Measurements from ENCODE around the gene HIBADH.
A peak's percentile ranks its signal among the peaks of the same experiment; 100 is the strongest.

HIBADH gene

DNA sequence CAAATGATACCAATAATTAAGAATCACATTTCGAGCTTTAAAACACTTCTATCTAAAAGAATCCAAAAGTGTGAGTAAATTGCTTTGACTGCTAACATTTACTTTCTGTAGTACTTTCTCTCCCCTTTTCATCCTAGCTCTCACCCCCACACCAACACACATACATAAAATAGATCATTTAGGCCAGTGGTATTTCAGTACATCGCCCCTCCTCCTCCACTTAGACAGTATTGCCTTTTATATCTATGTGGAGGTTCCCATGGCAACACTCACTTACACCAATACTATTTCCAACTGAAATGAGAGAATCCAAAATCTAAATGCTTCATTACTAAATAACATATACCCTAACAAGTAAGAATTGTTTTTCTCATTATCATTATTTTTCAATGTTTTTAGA lies 58.9 kb downstream of the HIBADH start:
- H3K4me2 ChIP-seq (ENCODE audit: low read depth, low read length, poor library complexity, severe bottlenecking) = no peak overlapping the region
- H4K20me1 ChIP-seq (ENCODE audit: insufficient read depth, low read length, poor library complexity, severe bottlenecking) = peaks cover 5% of the 10 kb centered on the region
- H2AFZ ChIP-seq (ENCODE audit: low read length) = no peak overlapping the region
- no peaks in the 10 kb centered on the region for H3K27me3 ChIP-seq (ENCODE audit: insufficient read depth, low read length, poor library complexity, severe bottlenecking)
- H3K4me1 ChIP-seq (ENCODE audit: insufficient read depth, low read length, poor library complexity, severe bottlenecking) = peaks cover 60% of the 10 kb centered on the region
- no peaks in the 10 kb centered on the region for H3K9me2 ChIP-seq (replicated peaks; ENCODE audit: low read depth, low read length)
- no peaks in the 10 kb centered on the region for H3K9me3 ChIP-seq (ENCODE audit: insufficient read depth, low read depth, low read length)
- no peaks in the 10 kb centered on the region for H3K79me2 ChIP-seq (ENCODE audit: insufficient read depth, low read length)
- H3F3A ChIP-seq (ENCODE audit: low read depth) = peaks cover 12% of the 10 kb centered on the region
- TF ChIP-seq, protein P1, sequence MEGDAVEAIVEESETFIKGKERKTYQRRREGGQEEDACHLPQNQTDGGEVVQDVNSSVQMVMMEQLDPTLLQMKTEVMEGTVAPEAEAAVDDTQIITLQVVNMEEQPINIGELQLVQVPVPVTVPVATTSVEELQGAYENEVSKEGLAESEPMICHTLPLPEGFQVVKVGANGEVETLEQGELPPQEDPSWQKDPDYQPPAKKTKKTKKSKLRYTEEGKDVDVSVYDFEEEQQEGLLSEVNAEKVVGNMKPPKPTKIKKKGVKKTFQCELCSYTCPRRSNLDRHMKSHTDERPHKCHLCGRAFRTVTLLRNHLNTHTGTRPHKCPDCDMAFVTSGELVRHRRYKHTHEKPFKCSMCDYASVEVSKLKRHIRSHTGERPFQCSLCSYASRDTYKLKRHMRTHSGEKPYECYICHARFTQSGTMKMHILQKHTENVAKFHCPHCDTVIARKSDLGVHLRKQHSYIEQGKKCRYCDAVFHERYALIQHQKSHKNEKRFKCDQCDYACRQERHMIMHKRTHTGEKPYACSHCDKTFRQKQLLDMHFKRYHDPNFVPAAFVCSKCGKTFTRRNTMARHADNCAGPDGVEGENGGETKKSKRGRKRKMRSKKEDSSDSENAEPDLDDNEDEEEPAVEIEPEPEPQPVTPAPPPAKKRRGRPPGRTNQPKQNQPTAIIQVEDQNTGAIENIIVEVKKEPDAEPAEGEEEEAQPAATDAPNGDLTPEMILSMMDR (conservative IDR thresholded peaks at IDR 0.05; ENCODE audit: low read length) = no peak
- TF ChIP-seq EZH2phosphoT487 (IDR thresholded peaks at IDR 0.05; ENCODE audit: borderline replicate concordance) = no peak
- H3K9ac ChIP-seq (ENCODE audit: low read depth, low read length, poor library complexity, severe bottlenecking) = no peak overlapping the region
- no peak overlapping the region for H3K4me3 ChIP-seq (ENCODE audit: low read length, poor library complexity, severe bottlenecking)
- H3K36me3 ChIP-seq (ENCODE audit: insufficient read depth, low read length) = no peaks in the 10 kb centered on the region

- H3K4me3 ChIP-seq (ENCODE audit: low read length, poor library complexity, severe bottlenecking) = peak overlapping the region; percentile 24
- peaks cover 10% of the 10 kb centered on the region for H3F3A ChIP-seq (ENCODE audit: low read depth)
- H3K36me3 ChIP-seq (ENCODE audit: insufficient read depth, low read length) = no peaks in the 10 kb centered on the region
- no peak overlapping the region for H2AFZ ChIP-seq (ENCODE audit: low read length)
- peaks cover 57% of the 10 kb centered on the region for H3K4me1 ChIP-seq (ENCODE audit: insufficient read depth, low read length, poor library complexity, severe bottlenecking)
- H4K20me1 ChIP-seq (ENCODE audit: insufficient read depth, low read length, poor library complexity, severe bottlenecking) = peaks cover 5% of the 10 kb centered on the region
- H3K9me3 ChIP-seq (ENCODE audit: insufficient read depth, low read depth, low read length) = no peaks in the 10 kb centered on the region
- H3K27me3 ChIP-seq (ENCODE audit: insufficient read depth, low read length, poor library complexity, severe bottlenecking) = no peaks in the 10 kb centered on the region
- TF ChIP-seq EZH2phosphoT487 (IDR thresholded peaks at IDR 0.05; ENCODE audit: borderline replicate concordance) = no peak
- TF ChIP-seq, protein P1 (conservative IDR thresholded peaks at IDR 0.05; ENCODE audit: low read length) = no peak
- no peaks in the 10 kb centered on the region for H3K79me2 ChIP-seq (ENCODE audit: insufficient read depth, low read length)
- peak overlapping the region; percentile 46 for H3K4me2 ChIP-seq (ENCODE audit: low read depth, low read length, poor library complexity, severe bottlenecking)
- no peaks in the 10 kb centered on the region for H3K9me2 ChIP-seq (replicated peaks; ENCODE audit: low read depth, low read length)
- H3K9ac ChIP-seq (ENCODE audit: low read depth, low read length, poor library complexity, severe bottlenecking) = peak overlapping the region; percentile 29
Observed at GRCh38 chr7:27602766-27603165, 59.9 kb downstream of the HIBADH start.

DNA sequence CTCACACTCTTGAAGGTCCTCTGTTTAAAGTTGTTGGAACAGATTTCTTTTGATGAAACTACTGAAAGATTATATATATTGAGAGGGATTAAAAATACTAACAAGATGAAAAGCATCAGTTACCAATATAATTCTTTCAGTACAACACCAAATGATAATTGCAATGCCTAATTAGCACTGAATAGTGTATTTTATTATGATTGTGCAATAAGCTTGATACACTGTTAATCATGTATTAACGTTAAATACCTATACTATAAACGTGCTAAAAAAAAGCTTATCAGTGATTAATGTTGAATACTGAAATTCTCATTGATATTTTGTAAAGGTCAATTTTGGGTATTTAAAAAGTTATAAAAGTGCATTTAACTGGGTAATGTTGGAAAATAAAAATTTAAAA lies 61.5 kb downstream of the HIBADH start:
- no peak overlapping the region for H3K4me2 ChIP-seq (ENCODE audit: low read depth, low read length, poor library complexity, severe bottlenecking)
- peaks cover 5% of the 10 kb centered on the region for H4K20me1 ChIP-seq (ENCODE audit: insufficient read depth, low read length, poor library complexity, severe bottlenecking)
- H2AFZ ChIP-seq (ENCODE audit: low read length) = no peak overlapping the region
- no peaks in the 10 kb centered on the region for H3K36me3 ChIP-seq (ENCODE audit: insufficient read depth, low read length)
- no peaks in the 10 kb centered on the region for H3K79me2 ChIP-seq (ENCODE audit: insufficient read depth, low read length)
- H3K27me3 ChIP-seq (ENCODE audit: insufficient read depth, low read length, poor library complexity, severe bottlenecking) = no peaks in the 10 kb centered on the region
- H3K9me2 ChIP-seq (replicated peaks; ENCODE audit: low read depth, low read length) = no peaks in the 10 kb centered on the region
- H3K4me1 ChIP-seq (ENCODE audit: insufficient read depth, low read length, poor library complexity, severe bottlenecking) = peaks cover 51% of the 10 kb centered on the region
- H3K9me3 ChIP-seq (ENCODE audit: insufficient read depth, low read depth, low read length) = no peaks in the 10 kb centered on the region
- H3K9ac ChIP-seq (ENCODE audit: low read depth, low read length, poor library complexity, severe bottlenecking) = no peak overlapping the region
- H3K4me3 ChIP-seq (ENCODE audit: low read length, poor library complexity, severe bottlenecking) = no peak overlapping the region
- peaks cover 10% of the 10 kb centered on the region for H3F3A ChIP-seq (ENCODE audit: low read depth)
- TF ChIP-seq, protein P1 (conservative IDR thresholded peaks at IDR 0.05; ENCODE audit: low read length) = no peak
- TF ChIP-seq EZH2phosphoT487 (IDR thresholded peaks at IDR 0.05; ENCODE audit: borderline replicate concordance) = no peak

Measured in Loucy (cell line).